Measurements from ENCODE around the gene FTO. TPM values are rescaled to one million over a fixed set of nuclear protein-coding genes. Genes with fewer than 3 reads are reported as not detected.
A peak's percentile ranks its signal among the peaks of the same experiment; 100 is the strongest.

Gene FTO
- total RNA-seq, 1 experiment from 2014 or later = 118 TPM

DNA sequence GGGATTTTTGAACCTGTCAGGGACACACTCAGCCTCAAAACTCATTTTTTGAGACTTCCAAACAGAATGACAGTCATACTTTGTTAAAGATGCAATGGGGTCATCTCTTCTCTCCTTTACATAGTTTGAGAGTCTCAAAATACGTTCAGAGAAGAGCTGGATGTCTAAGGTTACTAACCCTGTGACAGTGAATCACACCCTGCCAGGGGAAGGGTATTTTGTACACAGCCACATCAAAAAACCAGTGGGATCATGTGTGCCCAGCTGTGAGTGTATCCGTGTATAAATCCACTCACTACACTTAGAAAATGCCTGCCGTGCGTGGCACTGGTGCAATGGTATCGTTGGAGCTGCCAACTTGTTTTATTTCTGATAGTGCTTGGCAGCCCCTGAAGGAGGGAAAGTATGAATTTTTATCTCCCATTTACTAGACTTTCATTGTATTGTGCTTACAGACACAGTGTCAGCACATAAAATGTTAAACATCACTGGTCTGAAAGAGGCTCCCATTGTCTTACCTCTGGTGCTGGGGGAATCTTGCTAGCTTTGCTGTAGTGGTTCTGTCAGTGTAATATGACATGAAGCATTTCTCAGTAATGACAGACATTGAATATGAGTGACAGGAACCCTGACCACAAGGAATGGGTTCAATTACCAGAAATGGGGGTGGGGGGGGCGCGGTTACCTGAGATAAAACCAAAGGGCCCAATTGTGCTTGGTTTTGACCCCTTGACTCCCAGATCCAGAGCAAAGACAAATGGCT is 256.3 kb downstream of the FTO start:
- no peak for DNase-seq (ENCODE audit: low read depth)

DNA sequence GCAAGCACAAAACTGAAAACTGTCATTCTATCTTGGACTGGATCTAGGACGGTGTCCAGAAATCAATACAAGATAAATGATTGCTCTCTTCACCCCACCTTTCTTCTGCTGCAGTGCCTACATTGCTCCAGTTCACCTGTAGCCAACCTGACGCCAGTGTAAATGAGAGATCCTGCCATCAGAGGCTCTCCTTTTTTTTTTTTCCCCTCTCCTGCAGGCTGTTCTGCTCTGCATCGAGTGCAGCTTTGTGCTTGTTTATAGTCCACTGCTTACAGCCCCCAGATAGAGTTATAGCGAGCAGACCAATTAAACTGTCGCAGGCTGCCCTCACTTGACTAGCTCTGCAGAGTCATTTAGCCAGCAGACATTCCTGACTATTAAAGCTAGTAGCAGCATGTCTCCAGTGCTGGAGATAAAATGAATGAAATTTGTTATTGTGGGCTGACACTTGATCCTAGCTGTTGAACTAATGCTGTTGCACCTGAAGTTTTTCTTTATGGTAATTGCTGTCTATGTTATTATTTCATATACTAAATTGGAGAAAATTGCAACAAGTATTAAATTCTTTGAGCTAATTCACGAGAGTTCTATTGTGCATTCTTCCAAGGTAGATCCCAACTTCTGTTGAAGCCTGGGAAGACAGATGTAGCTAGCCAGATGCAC is 257.1 kb downstream of the FTO start:
- no peak for DNase-seq (ENCODE audit: low read depth)

DNA sequence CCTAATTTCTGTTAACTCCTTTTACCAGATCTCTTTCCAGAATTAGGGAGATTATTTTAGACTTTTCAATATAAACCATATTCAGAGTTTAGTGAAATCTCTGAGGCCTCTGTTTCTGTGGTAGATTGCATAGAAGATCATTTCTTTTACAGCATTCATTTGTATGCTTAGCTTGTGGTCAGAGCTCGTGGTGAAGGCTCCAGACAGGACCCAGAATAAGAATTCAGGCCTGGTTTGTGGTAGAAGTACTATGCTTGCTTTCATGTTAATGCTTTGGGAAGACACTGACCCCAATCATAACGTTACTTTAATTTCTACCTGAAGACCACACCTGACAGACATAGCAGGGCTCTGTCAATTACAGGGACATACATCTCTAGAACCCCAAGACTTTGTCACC is 258.1 kb downstream of the FTO start:
- no peak for DNase-seq (ENCODE audit: low read depth)

DNA sequence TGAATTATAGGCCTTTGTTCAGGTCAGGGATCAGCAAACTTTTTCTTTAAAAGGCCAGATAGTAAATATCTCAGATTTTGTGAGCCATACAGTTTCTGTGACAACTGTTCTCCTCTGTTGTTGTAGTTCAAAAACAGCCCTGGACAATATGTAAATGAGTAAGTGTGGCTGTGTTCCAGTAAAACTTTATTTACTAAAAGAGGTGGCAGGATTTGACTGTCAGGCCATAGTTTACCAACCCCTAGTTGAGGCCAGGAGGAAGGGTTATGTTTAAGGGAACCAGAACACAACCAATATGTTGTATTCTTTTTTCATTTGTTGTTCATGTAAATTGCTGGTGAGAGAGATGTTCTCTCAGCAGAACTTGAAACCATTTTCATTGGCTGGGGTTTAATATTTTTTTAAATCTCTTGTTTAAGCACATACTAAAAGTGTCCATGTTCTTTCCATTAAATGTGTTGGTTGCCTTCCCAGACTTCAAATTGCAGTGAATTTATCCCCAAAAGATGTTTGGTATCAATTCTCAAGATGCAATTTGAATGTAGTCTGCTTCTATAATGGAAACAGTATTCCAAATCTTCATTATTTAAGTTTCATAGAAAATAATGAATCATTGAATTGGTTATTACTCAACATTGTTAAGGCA is 260.3 kb downstream of the FTO start:
- no peak for DNase-seq (ENCODE audit: low read depth)

DNA sequence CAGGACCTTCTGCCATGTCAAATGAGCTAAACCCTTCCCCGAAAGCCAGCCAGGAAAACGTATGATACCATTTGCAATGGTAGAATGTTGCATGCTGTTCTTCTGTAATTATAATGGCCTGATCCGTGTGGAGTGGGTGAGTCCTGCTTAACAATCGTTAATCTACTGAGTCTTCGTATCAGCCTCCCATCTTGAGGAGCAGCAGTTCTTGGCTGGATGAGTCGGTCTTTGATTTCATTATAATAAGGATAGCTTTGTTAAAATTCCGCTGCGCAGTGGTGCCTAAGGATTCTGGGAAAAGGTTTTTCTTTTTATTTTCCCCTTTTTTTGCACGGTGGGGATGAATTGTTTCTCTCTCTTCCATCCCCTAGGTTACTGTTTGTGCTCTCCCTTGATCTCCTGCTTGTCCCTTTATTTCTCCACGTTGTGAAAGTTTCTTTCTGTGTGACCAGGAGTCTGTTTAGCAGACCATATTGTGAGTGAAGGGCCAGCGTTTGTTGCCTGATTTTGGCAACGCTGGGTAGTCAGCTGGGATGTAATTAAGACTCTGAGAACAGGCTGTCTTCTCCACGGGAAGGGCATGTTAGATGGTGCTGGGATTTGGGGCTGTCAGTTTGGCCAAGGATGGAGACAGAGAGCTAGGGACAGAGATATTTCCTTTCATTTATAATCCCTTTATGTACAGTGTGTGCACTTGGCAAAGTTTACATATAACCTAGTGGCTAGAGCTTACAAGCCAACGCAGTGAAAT is 263.0 kb downstream of the FTO start:
- DNase-seq (ENCODE audit: low read depth) = no peak

DNA sequence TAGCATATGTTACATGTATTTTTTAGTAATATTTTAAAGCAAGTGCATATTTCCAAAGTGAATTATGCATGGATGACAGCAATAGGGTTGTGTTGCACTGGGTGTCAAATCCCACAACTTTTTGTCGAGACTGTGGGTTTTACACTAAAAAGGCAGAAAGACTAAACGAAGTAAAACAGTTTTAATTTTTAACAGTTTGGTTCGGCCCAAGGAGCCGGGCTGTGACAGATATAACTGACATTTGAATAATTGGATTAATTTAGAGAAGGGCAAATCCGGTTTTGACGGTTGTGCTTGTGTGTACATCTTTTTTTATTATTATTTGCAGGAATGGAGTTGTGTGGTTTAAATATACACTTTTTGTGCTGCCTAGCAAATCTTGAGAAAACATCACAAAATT is 263.6 kb downstream of the FTO start:
- no peak for DNase-seq (ENCODE audit: low read depth)

DNA sequence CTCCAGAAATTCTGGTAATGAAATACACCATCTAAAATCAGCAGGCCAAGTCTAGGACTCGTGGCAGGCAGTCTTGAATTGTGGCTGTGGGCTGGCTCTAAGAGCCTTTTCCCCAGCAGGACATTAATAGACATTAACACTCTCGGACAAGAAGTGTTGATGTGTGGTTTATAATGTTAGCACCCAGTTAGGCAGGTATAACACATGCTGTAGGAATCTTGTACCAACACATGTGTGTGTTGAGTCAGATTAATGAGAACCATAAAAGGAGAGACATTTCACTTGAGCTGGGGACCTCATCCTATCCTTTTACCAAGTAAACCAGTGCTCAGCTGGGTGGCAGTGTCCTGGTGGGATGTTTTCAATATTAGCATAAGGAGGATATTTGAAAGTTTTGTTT is 264.5 kb downstream of the FTO start:
- DNase-seq (ENCODE audit: low read depth) = peak; percentile 55

DNA sequence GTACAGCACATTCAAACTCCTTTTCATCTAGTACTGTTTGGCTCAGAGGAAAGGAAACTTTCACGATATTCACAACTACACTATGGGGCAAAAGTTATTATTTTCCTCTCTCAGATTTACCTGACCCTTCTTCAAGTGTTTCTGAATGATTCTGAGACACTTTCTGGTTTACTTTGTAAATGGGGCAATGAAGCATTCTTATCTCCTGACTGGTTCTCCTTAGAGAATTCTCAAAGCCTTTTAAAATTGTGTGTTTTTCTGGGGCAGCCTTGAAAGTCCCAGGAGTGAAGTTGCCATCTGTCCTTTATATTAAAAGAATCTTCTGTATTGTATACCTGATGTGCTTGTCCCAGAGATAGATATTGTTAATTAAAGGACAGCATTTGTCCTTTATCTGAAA is 264.9 kb downstream of the FTO start:
- peak; percentile 52 for DNase-seq (ENCODE audit: low read depth)

DNA sequence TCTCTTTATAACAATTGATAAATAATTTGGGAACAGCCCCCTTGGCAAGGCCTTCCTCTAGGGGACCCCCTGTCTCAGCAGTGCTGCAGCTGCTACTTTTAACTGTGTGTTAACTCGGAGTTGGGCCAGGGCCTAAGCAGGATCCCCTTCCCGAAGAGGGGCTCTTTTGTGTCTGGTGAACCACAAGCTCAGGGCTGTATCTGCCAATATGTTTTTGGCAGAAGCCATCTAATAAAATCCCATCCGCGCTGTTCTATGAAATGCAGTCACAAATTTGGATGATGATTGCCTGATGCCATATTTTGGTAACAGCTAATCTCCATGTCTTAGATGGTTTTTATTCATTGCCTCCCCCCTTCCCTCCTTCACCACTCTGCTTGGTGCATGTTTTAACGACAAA is 267.7 kb downstream of the FTO start:
- DNase-seq (ENCODE audit: low read depth) = no peak

DNA sequence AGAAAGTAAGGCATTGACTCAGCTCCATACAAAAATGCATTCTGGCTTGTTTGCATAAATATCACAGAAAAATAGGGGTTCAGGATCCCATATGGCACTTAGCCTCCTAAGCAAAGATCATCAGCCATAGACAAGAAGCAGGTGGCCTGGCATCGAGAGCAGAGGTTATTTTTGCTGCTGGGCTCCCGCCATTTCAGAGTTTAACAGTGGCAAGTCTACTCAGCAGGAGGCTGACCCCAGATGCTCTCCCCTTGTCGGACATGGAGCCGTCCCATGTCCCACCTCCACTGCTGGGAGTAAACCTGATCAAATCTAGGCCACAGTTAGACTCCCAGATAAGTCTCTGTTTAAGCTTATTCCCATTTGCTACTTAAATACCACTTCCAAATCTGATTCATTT is 269.1 kb downstream of the FTO start:
- DNase-seq (ENCODE audit: low read depth) = no peak

DNA sequence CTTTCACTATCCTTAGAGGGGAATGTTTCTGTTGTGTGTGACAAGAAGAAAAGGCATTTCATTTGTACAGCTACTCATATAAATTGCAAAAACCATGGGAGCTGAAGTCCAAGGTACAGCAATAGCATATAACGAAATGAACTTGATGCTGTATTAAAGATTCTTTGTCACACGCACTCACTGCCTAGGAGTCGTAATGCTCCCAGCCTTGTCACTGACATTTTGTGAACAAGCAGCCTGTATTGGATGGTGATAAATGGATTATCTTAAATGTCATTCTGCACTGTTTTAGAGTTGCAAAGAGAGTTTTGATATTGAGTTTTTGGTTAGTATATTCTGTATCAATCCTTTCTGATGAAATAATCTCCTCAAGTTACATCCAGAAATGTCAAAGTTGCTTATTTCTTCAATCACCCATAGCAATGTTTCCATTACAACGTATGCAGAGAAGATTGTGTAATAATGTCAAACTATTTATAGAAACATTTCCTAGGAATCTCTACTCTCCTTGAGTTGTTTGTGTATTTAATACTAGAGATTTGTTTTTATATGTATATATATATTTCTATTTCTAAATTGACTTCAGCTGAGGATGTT is 270.6 kb downstream of the FTO start:
- DNase-seq (ENCODE audit: low read depth) = no peak

DNA sequence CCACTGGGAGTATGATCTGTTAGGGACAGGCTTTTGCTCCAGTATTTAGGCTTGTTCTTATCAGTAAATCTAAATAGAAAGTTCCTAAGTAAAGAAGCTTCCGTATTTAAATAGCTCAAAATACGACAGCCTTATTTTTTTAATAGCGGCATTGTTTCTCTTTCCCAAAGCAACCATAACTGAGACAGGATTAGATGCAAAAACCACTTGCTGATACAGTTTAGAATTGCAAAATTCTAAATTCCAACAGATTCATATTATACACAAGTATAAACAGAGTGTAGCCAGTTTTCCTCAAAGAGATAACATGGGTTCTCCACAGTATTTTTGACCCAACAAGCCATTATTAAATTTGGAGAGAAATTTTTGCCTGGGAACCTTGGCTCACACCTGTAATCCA is 276.7 kb downstream of the FTO start:
- no peak for DNase-seq (ENCODE audit: low read depth)

DNA sequence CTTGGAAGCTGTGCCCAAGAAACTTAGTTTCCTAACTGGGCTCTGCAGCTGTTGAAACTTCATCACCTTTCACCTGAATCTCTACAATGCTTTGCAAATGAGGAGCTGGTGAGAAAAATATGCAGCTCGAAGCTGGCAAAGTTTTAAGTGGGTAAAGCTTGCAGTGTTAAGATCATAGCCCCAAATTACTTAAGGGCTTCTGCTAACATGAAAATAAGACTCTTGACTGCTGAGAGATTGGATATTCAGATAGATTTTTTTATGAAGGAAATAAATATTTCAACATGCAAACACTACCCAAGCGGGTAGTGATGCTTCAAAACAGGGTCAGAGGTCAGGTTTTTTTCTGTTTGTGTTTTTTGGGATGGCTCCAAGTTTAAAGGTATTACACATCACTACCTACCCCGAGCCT is 278.7 kb downstream of the FTO start:
- DNase-seq (ENCODE audit: low read depth) = no peak

DNA sequence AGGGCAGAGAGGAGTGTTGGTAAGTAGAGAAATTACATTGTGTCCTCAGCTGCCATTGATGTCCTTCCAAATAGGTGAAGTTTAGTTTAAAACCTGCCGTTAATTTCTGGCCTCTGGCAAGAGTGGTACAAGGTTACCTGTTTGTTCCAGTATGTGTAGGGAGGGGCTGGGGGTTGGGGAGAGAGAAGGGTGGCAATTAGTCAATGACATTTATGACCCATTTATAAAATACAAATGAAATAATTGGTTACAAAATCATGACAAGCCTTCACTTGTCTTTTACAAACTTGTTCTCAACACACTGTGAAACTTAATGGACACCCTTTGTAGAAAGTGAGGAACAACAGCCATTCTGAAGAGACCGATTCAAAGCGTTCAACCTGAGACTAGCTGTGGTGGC is 281.0 kb downstream of the FTO start:
- no peak for DNase-seq (ENCODE audit: low read depth)

DNA sequence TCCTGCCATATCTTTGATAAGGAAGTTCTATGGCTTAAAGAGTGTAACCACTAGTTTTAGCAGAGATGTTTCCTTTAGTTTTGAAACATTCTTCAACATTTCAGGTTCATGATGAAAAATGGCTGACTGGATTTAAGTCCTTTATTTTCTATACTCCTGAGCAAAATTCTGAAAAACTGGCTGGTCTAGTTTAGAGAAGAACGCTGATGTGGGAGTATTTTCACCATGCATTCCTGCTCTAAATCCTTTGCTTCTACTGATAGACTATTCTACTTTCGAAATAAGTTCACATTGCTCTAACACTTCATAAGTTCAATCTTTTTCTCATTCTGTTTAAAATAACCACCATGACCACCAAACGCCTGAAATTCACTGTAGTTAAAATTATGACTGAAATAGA is 281.9 kb downstream of the FTO start:
- DNase-seq (ENCODE audit: low read depth) = no peak

DNA sequence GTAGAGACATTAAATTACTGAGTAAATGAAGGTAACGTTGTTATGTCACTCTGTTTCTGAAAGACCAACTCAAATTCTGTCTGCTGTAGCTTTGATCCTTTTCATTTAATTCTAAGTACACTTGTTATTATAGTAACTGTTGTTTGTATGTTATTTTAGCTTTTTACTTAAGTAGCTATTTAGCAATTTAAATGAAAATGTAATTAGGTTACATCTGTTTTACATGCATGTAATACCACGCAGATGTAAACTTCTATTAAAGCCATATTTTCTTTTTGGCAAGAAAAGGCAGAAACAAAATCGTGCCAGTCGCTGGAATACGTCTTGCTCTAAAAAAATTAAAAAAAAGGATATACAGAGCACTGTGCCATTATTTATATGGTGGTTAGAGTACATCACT is 282.8 kb downstream of the FTO start:
- no peak for DNase-seq (ENCODE audit: low read depth)

DNA sequence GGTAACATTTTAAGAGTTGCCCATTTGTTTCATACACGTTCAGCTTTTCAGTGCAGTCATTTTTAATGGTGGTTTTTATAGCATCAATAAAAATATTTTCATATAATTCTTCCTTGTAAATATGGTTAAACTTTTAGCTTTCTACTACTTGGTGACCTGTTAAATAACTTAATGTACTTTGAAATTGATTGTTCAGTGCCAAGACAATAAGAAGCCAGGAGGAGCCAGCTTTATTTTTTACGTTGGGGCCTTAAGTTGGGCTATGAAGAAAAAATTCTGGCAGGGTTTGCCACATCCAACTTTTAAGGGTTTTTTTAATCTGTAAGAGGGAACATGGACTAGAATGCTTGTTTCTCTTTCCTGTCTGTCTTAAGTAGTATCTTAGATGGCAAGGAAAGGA is 284.2 kb downstream of the FTO start:
- no peak for DNase-seq (ENCODE audit: low read depth)

DNA sequence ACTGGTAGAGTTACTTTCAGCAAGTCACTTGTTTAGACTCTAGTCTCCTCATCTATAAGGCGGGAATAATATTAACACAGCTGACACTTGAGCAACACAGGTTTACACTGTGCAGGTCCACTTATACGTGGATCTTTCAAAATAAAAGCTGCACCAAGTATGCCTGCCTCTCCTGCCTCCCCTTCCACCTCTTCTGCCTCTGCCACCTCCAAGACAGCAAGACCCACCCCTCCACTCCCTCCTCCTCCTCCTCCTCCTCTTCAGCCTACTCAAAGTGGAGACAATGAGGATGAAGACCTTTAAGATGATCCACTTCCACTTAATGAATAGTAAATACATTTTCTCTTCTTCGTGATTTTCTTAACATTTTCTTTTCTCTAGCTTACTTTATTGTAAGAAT is 285.6 kb downstream of the FTO start:
- no peak for DNase-seq (ENCODE audit: low read depth)

DNA sequence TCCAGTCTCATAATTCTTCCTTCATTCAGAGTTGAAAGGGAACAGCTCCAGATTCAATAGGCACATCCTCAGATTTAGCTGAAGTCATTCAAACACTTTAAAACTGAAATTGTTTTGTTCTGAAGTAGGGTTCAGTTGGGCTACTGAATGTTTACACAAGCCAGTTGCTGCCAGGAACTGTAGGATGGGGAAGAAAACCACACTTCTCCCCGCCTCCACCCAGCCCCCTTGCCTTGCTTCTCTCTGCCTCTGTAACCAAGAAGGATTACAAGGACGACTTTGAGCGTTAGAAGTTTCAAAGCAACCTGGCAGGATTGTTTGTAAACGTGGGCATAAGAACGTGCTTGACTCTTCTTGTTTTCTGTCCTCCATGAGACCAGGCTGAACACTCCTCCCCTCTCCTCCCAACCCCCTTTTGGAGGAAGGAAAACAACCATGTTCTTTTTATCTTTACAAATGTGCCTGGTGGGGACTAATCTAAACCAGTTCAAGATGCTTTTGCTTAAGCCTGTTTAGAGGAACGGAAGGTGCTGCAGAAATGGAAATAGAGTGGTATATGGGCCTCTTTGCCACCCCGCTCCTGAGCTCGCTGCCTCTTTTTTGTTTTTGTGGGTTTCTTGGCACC is 287.9 kb downstream of the FTO start:
- peak; percentile 53 for DNase-seq (ENCODE audit: low read depth)

DNA sequence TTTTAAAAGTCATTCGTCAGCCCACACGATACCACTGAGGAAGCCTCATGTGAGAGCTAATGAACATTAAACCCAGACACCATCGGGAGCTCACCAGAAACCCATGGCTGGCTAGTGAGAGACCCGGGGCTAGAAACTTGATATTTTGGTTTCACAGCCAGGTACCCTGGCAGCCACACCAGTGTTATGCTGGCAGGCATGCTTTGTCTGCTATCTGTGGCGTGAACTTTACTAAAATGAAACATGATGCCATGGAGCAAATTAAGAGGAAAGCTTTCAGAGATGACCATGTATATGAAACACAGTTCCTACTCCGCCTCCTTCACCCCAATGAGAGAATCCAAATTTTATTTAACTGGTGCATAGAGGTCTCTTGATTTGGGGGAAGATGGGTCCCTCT is 291.4 kb downstream of the FTO start:
- no peak for DNase-seq (ENCODE audit: low read depth)

DNA sequence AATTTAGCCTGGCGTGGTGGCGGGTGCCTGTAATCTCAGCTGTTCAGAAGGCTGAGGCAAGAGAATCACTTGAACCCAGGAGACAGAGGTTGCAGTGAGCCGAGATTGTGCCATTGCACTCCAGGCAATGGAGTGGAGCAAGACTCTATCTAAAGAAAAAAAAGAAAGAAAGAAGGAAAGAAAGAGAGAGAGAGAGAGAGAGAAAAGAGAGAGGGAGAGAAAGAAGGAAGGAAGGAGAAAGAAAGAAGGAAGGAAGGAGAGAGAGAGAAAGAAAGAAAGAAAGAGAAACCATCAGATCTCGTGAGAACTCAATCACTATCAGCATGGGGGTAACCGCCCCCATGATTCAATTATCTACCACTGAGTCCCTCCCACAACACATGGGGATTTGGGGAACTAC is 293.0 kb downstream of the FTO start:
- no peak for DNase-seq (ENCODE audit: low read depth)
